Measurements from ENCODE around the gene UBE3D. TPM values are rescaled to one million over a fixed set of nuclear protein-coding genes. Genes with fewer than 3 reads are reported as not detected.

Gene UBE3D
- total RNA-seq, 1 experiment from 2014 or later, result 5.5 TPM

DNA sequence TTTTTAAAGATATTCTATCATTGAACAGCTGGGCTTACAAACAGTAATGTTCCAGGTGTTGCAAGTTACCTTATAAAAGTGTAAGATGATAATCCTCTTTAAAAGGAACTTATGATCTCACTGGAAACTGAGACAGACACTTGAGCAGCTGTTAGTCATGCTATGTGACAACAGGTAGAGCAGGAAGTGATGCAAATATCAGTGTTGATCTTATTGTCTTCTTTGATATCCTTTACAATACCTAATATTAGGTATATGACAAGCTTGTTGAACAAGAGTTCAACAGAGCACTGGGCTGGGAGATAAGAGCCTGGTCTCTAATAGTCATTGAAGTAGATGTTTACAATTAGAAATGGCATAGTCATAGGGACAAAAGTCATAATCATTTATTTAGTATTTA, 150.0 kb downstream of the UBE3D start:
- no peaks in the 10 kb centered on the region for H3K79me2 ChIP-seq (ENCODE audit: low read depth)
- H3K9me2 ChIP-seq (ENCODE audit: insufficient read depth), result no peaks in the 10 kb centered on the region
- ChIA-PET CTCF (no interaction called here), POLR2A (ENCODE audit: unreplicated experiment) (interaction anchor here (0.6 kb wide), 1 partner anchor 132 kb away, joined by 8 read pairs; no protein-coding TSS in a partner anchor)
- H3K4me2 ChIP-seq, result no peak overlapping the region
- H3K4me3 ChIP-seq, result no peak overlapping the region
- no peak overlapping the region for H2AFZ ChIP-seq
- no TSS peak for BruUV-seq (replicated peaks)
- H3K27ac ChIP-seq, result no peak overlapping the region
- no peaks in the 10 kb centered on the region for H3K36me3 ChIP-seq (ENCODE audit: low read depth)
- intact Hi-C loops (cut with micrococcal nuclease; ENCODE audit: unreplicated experiment), result no loop called here
- TF ChIP-seq EZH2 (IDR thresholded peaks at IDR 0.05; ENCODE audit: low read depth), result no peak
- TF ChIP-seq, protein P1, sequence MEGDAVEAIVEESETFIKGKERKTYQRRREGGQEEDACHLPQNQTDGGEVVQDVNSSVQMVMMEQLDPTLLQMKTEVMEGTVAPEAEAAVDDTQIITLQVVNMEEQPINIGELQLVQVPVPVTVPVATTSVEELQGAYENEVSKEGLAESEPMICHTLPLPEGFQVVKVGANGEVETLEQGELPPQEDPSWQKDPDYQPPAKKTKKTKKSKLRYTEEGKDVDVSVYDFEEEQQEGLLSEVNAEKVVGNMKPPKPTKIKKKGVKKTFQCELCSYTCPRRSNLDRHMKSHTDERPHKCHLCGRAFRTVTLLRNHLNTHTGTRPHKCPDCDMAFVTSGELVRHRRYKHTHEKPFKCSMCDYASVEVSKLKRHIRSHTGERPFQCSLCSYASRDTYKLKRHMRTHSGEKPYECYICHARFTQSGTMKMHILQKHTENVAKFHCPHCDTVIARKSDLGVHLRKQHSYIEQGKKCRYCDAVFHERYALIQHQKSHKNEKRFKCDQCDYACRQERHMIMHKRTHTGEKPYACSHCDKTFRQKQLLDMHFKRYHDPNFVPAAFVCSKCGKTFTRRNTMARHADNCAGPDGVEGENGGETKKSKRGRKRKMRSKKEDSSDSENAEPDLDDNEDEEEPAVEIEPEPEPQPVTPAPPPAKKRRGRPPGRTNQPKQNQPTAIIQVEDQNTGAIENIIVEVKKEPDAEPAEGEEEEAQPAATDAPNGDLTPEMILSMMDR (conservative IDR thresholded peaks at IDR 0.05), result no peak
- H4K20me1 ChIP-seq (ENCODE audit: insufficient read depth), result no peaks in the 10 kb centered on the region
- no peak for DNase-seq
- no peaks in the 10 kb centered on the region for H3K27me3 ChIP-seq (ENCODE audit: insufficient read depth, low read depth)
- peaks cover 17% of the 10 kb centered on the region for H3K4me1 ChIP-seq (replicated peaks; ENCODE audit: insufficient read depth)
- H3F3A ChIP-seq (ENCODE audit: insufficient read depth, low read depth), result no peaks in the 10 kb centered on the region
- H3K9me3 ChIP-seq (ENCODE audit: insufficient read depth, low read depth), result no peaks in the 10 kb centered on the region

DNA sequence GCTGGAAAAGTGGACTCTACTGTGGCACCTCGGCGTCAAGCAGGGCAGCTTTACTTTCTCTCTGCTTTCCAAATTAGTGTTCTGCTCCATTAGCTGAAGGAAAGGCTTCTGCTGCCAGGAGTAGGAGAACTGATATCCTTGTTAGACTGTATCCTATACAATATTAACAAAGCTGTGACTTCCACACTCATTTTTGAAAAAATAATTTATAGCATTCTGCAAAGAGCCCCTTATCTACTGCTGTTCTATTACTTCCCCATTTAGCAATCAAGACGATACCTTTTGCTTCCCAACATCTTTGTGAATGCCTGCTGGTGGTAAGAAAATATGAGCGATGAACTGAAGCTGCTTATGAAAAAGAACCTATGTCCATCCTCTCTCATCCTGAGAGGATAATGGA, 151.1 kb downstream of the UBE3D start:
- H2AFZ ChIP-seq, result no peak overlapping the region
- no peak overlapping the region for H3K27ac ChIP-seq
- intact Hi-C loops (cut with micrococcal nuclease; ENCODE audit: unreplicated experiment), result no loop called here
- TF ChIP-seq, protein P1 (conservative IDR thresholded peaks at IDR 0.05), result no peak
- no peak for TF ChIP-seq EZH2 (IDR thresholded peaks at IDR 0.05; ENCODE audit: low read depth)
- H3K36me3 ChIP-seq (ENCODE audit: low read depth), result no peaks in the 10 kb centered on the region
- DNase-seq, result no peak
- no peak overlapping the region for H3K4me2 ChIP-seq
- no peaks in the 10 kb centered on the region for H3F3A ChIP-seq (ENCODE audit: insufficient read depth, low read depth)
- H3K4me1 ChIP-seq (replicated peaks; ENCODE audit: insufficient read depth), result peaks cover 17% of the 10 kb centered on the region
- no TSS peak for BruUV-seq (replicated peaks)
- ChIA-PET CTCF (no interaction called here), POLR2A (ENCODE audit: unreplicated experiment) (no interaction called here)
- no peaks in the 10 kb centered on the region for H3K9me3 ChIP-seq (ENCODE audit: insufficient read depth, low read depth)
- no peaks in the 10 kb centered on the region for H4K20me1 ChIP-seq (ENCODE audit: insufficient read depth)
- H3K27me3 ChIP-seq (ENCODE audit: insufficient read depth, low read depth), result no peaks in the 10 kb centered on the region
- no peak overlapping the region for H3K4me3 ChIP-seq
- H3K79me2 ChIP-seq (ENCODE audit: low read depth), result no peaks in the 10 kb centered on the region
- no peaks in the 10 kb centered on the region for H3K9me2 ChIP-seq (ENCODE audit: insufficient read depth)

DNA sequence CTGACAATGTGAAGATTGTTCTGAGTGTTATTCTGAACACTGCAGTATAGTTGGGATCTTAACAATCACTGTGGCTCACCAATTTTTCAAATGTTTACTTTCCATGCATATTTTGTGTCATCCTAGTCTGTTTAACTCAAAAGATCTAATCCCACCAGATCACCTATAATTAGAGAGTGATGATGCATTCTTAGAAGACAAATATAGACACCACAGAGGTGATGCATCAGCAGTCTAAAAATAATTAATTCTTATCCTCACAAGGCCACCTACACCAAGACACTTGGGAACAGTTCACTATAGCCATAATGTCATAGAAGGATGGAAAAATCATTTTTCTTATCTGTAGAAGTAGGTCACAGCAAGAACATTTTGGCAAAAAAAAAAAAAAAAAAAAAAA, 154.8 kb downstream of the UBE3D start:
- Histone ChIP-seq H4K20me1 (ENCODE audit: insufficient read depth) (no peaks in the 10 kb centered on the region), H3K27me3 (ENCODE audit: insufficient read depth, low read depth) (no peaks in the 10 kb centered on the region), H2AFZ (no peak overlapping the region), H3K79me2 (ENCODE audit: low read depth) (no peaks in the 10 kb centered on the region), H3K27ac (no peak overlapping the region), H3F3A (ENCODE audit: insufficient read depth, low read depth) (0 out of 2 replicates have a peak, but pooled peaks cover 4% of the 10 kb centered on the region), H3K36me3 (ENCODE audit: low read depth) (no peaks in the 10 kb centered on the region), H3K4me2 (no peak overlapping the region), H3K4me1 (replicated peaks; ENCODE audit: insufficient read depth) (peaks cover 10% of the 10 kb centered on the region), H3K4me3 (no peak overlapping the region), H3K9me2 (ENCODE audit: insufficient read depth) (no peaks in the 10 kb centered on the region), H3K9me3 (ENCODE audit: insufficient read depth, low read depth) (no peaks in the 10 kb centered on the region)
- POLR2A ChIA-PET (ENCODE audit: unreplicated experiment), result no interaction called here
- intact Hi-C loops (cut with micrococcal nuclease; ENCODE audit: unreplicated experiment), result no loop called here
- no peak for DNase-seq
- CTCF ChIA-PET, result no interaction called here
- no peak for TF ChIP-seq EZH2 (IDR thresholded peaks at IDR 0.05; ENCODE audit: low read depth)
- TF ChIP-seq, protein P1 (conservative IDR thresholded peaks at IDR 0.05), result no peak
- no TSS peak for BruUV-seq (replicated peaks)
